ENCODE measurements around the gene ABCD3. TPM values are rescaled to one million over a fixed set of nuclear protein-coding genes. Genes with fewer than 3 reads are reported as not detected.

ABCD3 gene
- total and polyA plus RNA-seq, 2 of the 13 experiments (the other 11 are each of a cell fraction or from before 2014, with no cell fraction given), result 27.5 to 166 TPM

GRCh38 chr1:94552071-94552586 lies 133.9 kb downstream of the ABCD3 start (continued):
- no peak for TF ChIP-seq EED (CRISPR knock-in tag; IDR thresholded peaks at IDR 0.05)
- TF ChIP-seq ZBTB4 (CRISPR knock-in tag; IDR thresholded peaks at IDR 0.05; ENCODE audit: borderline replicate concordance), result no peak
- no peak for TF ChIP-seq ELF3 (CRISPR knock-in tag; IDR thresholded peaks at IDR 0.05)
- TF ChIP-seq ZNF367 (CRISPR knock-in tag; IDR thresholded peaks at IDR 0.05; ENCODE audit: borderline replicate concordance), result no peak
- TF ChIP-seq CREM (IDR thresholded peaks at IDR 0.05), result no peak
- TF ChIP-seq CREM (CRISPR knock-in tag; IDR thresholded peaks at IDR 0.05), result no peak
- TF ChIP-seq ZNF773 (CRISPR knock-in tag; IDR thresholded peaks at IDR 0.05; ENCODE audit: borderline replicate concordance), result no peak
- TF ChIP-seq HES4 (CRISPR knock-in tag; IDR thresholded peaks at IDR 0.05; ENCODE audit: borderline replicate concordance), result no peak
- TF ChIP-seq TEAD3 (CRISPR knock-in tag; optimal IDR thresholded peaks at IDR 0.05; ENCODE audit: borderline replicate concordance), result no peak
- 0 out of 2 replicates have a peak, but pooled peaks have one; percentile 36 for TF ChIP-seq RCOR2 (CRISPR knock-in tag; IDR thresholded peaks at IDR 0.05)
- no peak for TF ChIP-seq ISX (CRISPR knock-in tag; conservative IDR thresholded peaks at IDR 0.05)
- TF ChIP-seq SALL1 (CRISPR knock-in tag; IDR thresholded peaks at IDR 0.05), result peak; percentile 52
- 0 out of 2 replicates have a peak, but pooled peaks have one; percentile 17 for TF ChIP-seq HOXA3 (CRISPR knock-in tag; IDR thresholded peaks at IDR 0.05)
- 0 out of 2 replicates have a peak, but pooled peaks have one; percentile 30 for TF ChIP-seq FOXA3 (CRISPR knock-in tag; IDR thresholded peaks at IDR 0.05)
- TF ChIP-seq BCL6 (CRISPR knock-in tag; IDR thresholded peaks at IDR 0.05), result peak; percentile 62; the same call in 1 of the 2 replicates
- TF ChIP-seq HMG20B (CRISPR knock-in tag; conservative IDR thresholded peaks at IDR 0.05), result no peak
- TF ChIP-seq ZNF318 (CRISPR knock-in tag; IDR thresholded peaks at IDR 0.05), result no peak
- TF ChIP-seq RBM22 (optimal IDR thresholded peaks at IDR 0.05; ENCODE audit: low read length), result no peak
- no peak for TF ChIP-seq ATF5 (CRISPR knock-in tag; IDR thresholded peaks at IDR 0.05; ENCODE audit: low read depth)
- no peak for TF ChIP-seq SATB2 (CRISPR knock-in tag; IDR thresholded peaks at IDR 0.05)
- no peak for TF ChIP-seq ZBTB38 (CRISPR knock-in tag; IDR thresholded peaks at IDR 0.05)

Data from HepG2 (cell line).